Activated naive CD8-positive, alpha-beta T cell treated with anti-CD3 and anti-CD28 coated beads, Interleukin-2, amount 50 U/mL, for 16 hours (primary cell): Measurements from ENCODE around the gene IMPACT.

ENCODE experiments used
- DNase-seq: peaks from one replicate; pipeline ENCODE4 v3.0.0-alpha.2; 2020; ENCODE audit warnings: low read depth, low spot score

IMPACT gene

GRCh38 chr18:24426398-24427294 is at the start of gene IMPACT:
IMPACT (plus strand) TSS chr18:24426670; CDS start chr18:24426757, 87 bp downstream.
- DNase-seq: peak; percentile 63

GRCh38 chr18:24378598-24378997 is 47.9 kb upstream of the IMPACT start:
- DNase-seq: no peak

GRCh38 chr18:24380163-24380747 is 46.2 kb upstream of the IMPACT start:
- no peak for DNase-seq

- no peak for DNase-seq
Measured at GRCh38 chr18:24381126-24381525, 45.3 kb upstream of the IMPACT start.

- no peak for DNase-seq
Measured at GRCh38 chr18:24386681-24387080, 39.8 kb upstream of the IMPACT start.

GRCh38 chr18:24388957-24389356 is 37.5 kb upstream of the IMPACT start:
- DNase-seq: no peak

GRCh38 chr18:24395049-24395795 is 31.2 kb upstream of the IMPACT start:
- no peak for DNase-seq

- DNase-seq: no peak
Measured at GRCh38 chr18:24396082-24396633, 30.3 kb upstream of the IMPACT start.

- no peak for DNase-seq
Measured at GRCh38 chr18:24397131-24397693, 29.3 kb upstream of the IMPACT start.

GRCh38 chr18:24397694-24398368 is 28.6 kb upstream of the IMPACT start, which contains the start of gene OSBPL1A:
OSBPL1A (minus strand) TSS chr18:24397824; CDS start chr18:24377533, 20,291 bp downstream.
- DNase-seq: peak; percentile 59

GRCh38 chr18:24398540-24398939 is 27.9 kb upstream of the IMPACT start:
- no peak for DNase-seq

- no peak for DNase-seq
Measured at GRCh38 chr18:24400587-24400986, 25.9 kb upstream of the IMPACT start.

- DNase-seq: no peak
Measured at GRCh38 chr18:24402209-24402785, 24.2 kb upstream of the IMPACT start.

- no peak for DNase-seq
Measured at GRCh38 chr18:24403076-24403475, 23.4 kb upstream of the IMPACT start.

- no peak for DNase-seq
Measured at GRCh38 chr18:24404591-24404990, 21.9 kb upstream of the IMPACT start.

- DNase-seq: no peak
Measured at GRCh38 chr18:24408496-24408895, 18.0 kb upstream of the IMPACT start.

GRCh38 chr18:24413148-24413547 is 13.3 kb upstream of the IMPACT start:
- DNase-seq: no peak

GRCh38 chr18:24414349-24415003 is 12.0 kb upstream of the IMPACT start:
- no peak for DNase-seq

GRCh38 chr18:24417480-24417879 is 9.0 kb upstream of the IMPACT start:
- no peak for DNase-seq

GRCh38 chr18:24420551-24420950 is 5.9 kb upstream of the IMPACT start:
- no peak for DNase-seq
